Endothelial cell of umbilical vein (primary cell): ENCODE measurements around the gene S100A5. TPM values are rescaled to one million over a fixed set of nuclear protein-coding genes. Genes with fewer than 3 reads are reported as not detected.

Experiments used
- BruUV-seq: library from RNA; stranded (reverse); fragments of 400-500 nt; replicated peaks from 2 replicates; lab custom pipeline; 2021; lab: Mats Ljungman, UMichigan
- CTCF ChIA-PET: fragments of 300-600, 350-600 bp; sonication (Branson Sonifier 250); formaldehyde crosslinking; loops from one replicate; lab custom pipeline; 2021; ENCODE audit warnings: antibody characterized with exemption, inconsistent platforms; lab: Charles Lee
- POLR2A ChIA-PET: fragments of 300-600, 350-600 bp; sonication (Branson Sonifier 250); formaldehyde crosslinking; loops from one replicate; lab custom pipeline; 2021; ENCODE audit warnings: antibody characterized with exemption, inconsistent platforms; lab: Charles Lee
- DNase-seq: peaks from one replicate; pipeline ENCODE4 v3.0.0-alpha.2; 2011; ENCODE audit warnings: low read depth, low spot score
- FAIRE-seq: peaks from 2 replicates; lab custom pipeline; 2011; peaks lifted over from hg19 to GRCh38; lab: Jason Lieb, UNC
- H2AFZ ChIP-seq: 2 replicates; pipeline ENCODE4 v1.6.0; 2012; ENCODE audit warnings: low read depth, low read length, control low read depth, inconsistent platforms
- H3K27ac ChIP-seq: 2 replicates; pipeline ENCODE4 v1.5.1; 2011; ENCODE audit warnings: low read depth, mild to moderate bottlenecking, control low read depth, low read length, moderate library complexity; ENCODE audit not compliant: insufficient read depth
- H3K27me3 ChIP-seq, 2 experiments: 2 replicates each; pipeline versions ENCODE4 v1.6.0 to v1.6.1; 2011; ENCODE audit warnings: low read length in 2 of 2, mixed read lengths in 1 of 2; ENCODE audit not compliant: control insufficient read depth in 2 of 2, insufficient read depth in 2 of 2
- H3K36me3 ChIP-seq, 2 experiments: 2 replicates in 1 of 2; 3 replicates in 1 of 2; pipeline ENCODE4 v1.5.1; 2011; ENCODE audit warnings: low read length in 2 of 2, mild to moderate bottlenecking in 1 of 2, moderate library complexity in 1 of 2; ENCODE audit not compliant: control insufficient read depth in 2 of 2, insufficient read depth in 2 of 2; ENCODE audit errors: extremely low read depth in 1 of 2
- H3K4me1 ChIP-seq: 3 replicates; pipeline ENCODE4 v1.5.1; 2011; ENCODE audit warnings: mild to moderate bottlenecking, low read length; ENCODE audit not compliant: control insufficient read depth, insufficient read depth; ENCODE audit errors: extremely low read depth
- H3K4me2 ChIP-seq: 2 replicates; pipeline ENCODE4 v1.6.1; 2011; ENCODE audit warnings: low read length, control low read depth, mixed read lengths; ENCODE audit not compliant: insufficient read depth
- H3K4me3 ChIP-seq, 3 experiments: fragments of 200-600 bp in 1 of 3; sonication (generic), shearing (Covaris generic) in 1 of 3; replicated peaks in 1 of 3; 2 replicates each; pipeline ENCODE4 v1.5.1; 2011 to 2016; ENCODE audit warnings: control low read depth in 3 of 3, low read length in 3 of 3, mild to moderate bottlenecking in 2 of 3, inconsistent platforms in 1 of 3, low read depth in 1 of 3, moderate library complexity in 1 of 3; ENCODE audit not compliant: insufficient read depth in 1 of 3
- H3K79me2 ChIP-seq: 2 replicates; pipeline ENCODE4 v1.6.0; 2012; ENCODE audit warnings: low read length, inconsistent platforms; ENCODE audit not compliant: control insufficient read depth, insufficient read depth
- H3K9ac ChIP-seq: replicated peaks from 2 replicates; pipeline ENCODE3; 2011; ENCODE audit warnings: low read length, control low read depth; ENCODE audit not compliant: insufficient read depth; ENCODE audit errors: extremely low read depth
- H3K9me1 ChIP-seq: replicated peaks from 3 replicates; pipeline ENCODE4 v1.6.0; 2011; ENCODE audit warnings: mild to moderate bottlenecking, low read length; ENCODE audit not compliant: control insufficient read depth, insufficient read depth; ENCODE audit errors: extremely low read depth
- H3K9me3 ChIP-seq: replicated peaks from 2 replicates; pipeline ENCODE4 v1.5.1; 2012; ENCODE audit warnings: low read length, inconsistent platforms; ENCODE audit not compliant: control insufficient read depth, insufficient read depth
- H4K20me1 ChIP-seq: replicated peaks from 2 replicates; pipeline ENCODE3; 2011; ENCODE audit warnings: mild to moderate bottlenecking, low read length; ENCODE audit not compliant: control insufficient read depth, insufficient read depth; ENCODE audit errors: extremely low read depth
- EZH2 ChIP-seq: IDR thresholded peaks from 2 replicates; pipeline ENCODE4 v1.6.1; 2012; ENCODE audit warnings: borderline replicate concordance, low read depth, mild to moderate bottlenecking, moderate library complexity, low read length, inconsistent platforms; ENCODE audit not compliant: severe bottlenecking
- FOS ChIP-seq: IDR thresholded peaks from 2 replicates; pipeline ENCODE4 v1.6.1; 2011; ENCODE audit warnings: mild to moderate bottlenecking, low read length, moderate library complexity, borderline replicate concordance; ENCODE audit not compliant: insufficient read depth
- GATA2 ChIP-seq: IDR thresholded peaks from 2 replicates; pipeline ENCODE4 v1.7.0; 2011; ENCODE audit warnings: low read depth, mild to moderate bottlenecking, moderate library complexity, mixed read lengths, low read length; ENCODE audit not compliant: insufficient read length, insufficient read depth
- JUN ChIP-seq: IDR thresholded peaks from 2 replicates; pipeline ENCODE4 v1.6.1; 2011; ENCODE audit warnings: borderline replicate concordance, low read depth; ENCODE audit not compliant: insufficient read length, insufficient read depth
- MYC ChIP-seq: IDR thresholded peaks from one replicate; pipeline ENCODE4 v1.6.1; 2011; ENCODE audit warnings: mild to moderate bottlenecking, low read depth, low read length
- POLR2A ChIP-seq: IDR thresholded peaks from 2 replicates; pipeline ENCODE4 v1.6.1; 2012; ENCODE audit warnings: low read depth, mild to moderate bottlenecking, control low read depth, low read length
- POLR2AphosphoS5 ChIP-seq: IDR thresholded peaks from 2 replicates; pipeline ENCODE4 v1.6.1; 2012; ENCODE audit warnings: low read depth, mild to moderate bottlenecking, control low read depth, low read length, moderate library complexity; ENCODE audit not compliant: insufficient read depth
- dilution Hi-C: fragments of 300-500 bp; cut with MboI; formaldehyde crosslinking; loops from one replicate; pipeline ENCODE4 v1.15.0; 2019; ENCODE audit warnings: low sequenced_read_pairs; ENCODE audit not compliant: extremely low pct_ligation_motif_present
- intact Hi-C: fragments of 100-400 bp; cut with micrococcal nuclease; formaldehyde crosslinking; loops from one replicate; pipeline ENCODE4 v1.10.0; 2022
- polyA plus RNA-seq, 4 experiments: library from polyadenylated mRNA; depleted of rRNA in 3 of 4; stranded (reverse) in 3 of 4; unstranded in 1 of 4; fragments of >200 nt; gene quantifications; 2 replicates each; pipeline versions ENCODE4 v1.2.1 to v1.2.3, GENCODE V29; 2011 to 2012; ENCODE audit warnings: missing spikeins in 1 of 4
- total RNA-seq: library from RNA; stranded (reverse); gene quantifications from 2 replicates; pipeline ENCODE4 v1.2.3, GENCODE V29; 2021
- TF ChIP-seq, protein P1 (sequence below), 2 donors: IDR thresholded peaks; 1 replicate in 1 of 2; 2 replicates in 1 of 2; pipeline ENCODE4 v1.5.1; 2011; ENCODE audit warnings: low read length in 2 of 2, mild to moderate bottlenecking in 2 of 2, moderate library complexity in 2 of 2, control low read depth in 1 of 2, inconsistent platforms in 1 of 2, low read depth in 1 of 2; ENCODE audit not compliant: insufficient read depth in 1 of 2; ENCODE audit errors: extremely low read depth in 1 of 2
- TF ChIP-seq, protein P2 (sequence below): IDR thresholded peaks from 2 replicates; pipeline ENCODE4 v1.6.1; 2011; ENCODE audit not compliant: insufficient read depth, insufficient read length

S100A5 gene
- total and polyA plus RNA-seq, 2 donors (not counting 3 experiments of a cell fraction or from before 2014, with no cell fraction given): not detected

DNA sequence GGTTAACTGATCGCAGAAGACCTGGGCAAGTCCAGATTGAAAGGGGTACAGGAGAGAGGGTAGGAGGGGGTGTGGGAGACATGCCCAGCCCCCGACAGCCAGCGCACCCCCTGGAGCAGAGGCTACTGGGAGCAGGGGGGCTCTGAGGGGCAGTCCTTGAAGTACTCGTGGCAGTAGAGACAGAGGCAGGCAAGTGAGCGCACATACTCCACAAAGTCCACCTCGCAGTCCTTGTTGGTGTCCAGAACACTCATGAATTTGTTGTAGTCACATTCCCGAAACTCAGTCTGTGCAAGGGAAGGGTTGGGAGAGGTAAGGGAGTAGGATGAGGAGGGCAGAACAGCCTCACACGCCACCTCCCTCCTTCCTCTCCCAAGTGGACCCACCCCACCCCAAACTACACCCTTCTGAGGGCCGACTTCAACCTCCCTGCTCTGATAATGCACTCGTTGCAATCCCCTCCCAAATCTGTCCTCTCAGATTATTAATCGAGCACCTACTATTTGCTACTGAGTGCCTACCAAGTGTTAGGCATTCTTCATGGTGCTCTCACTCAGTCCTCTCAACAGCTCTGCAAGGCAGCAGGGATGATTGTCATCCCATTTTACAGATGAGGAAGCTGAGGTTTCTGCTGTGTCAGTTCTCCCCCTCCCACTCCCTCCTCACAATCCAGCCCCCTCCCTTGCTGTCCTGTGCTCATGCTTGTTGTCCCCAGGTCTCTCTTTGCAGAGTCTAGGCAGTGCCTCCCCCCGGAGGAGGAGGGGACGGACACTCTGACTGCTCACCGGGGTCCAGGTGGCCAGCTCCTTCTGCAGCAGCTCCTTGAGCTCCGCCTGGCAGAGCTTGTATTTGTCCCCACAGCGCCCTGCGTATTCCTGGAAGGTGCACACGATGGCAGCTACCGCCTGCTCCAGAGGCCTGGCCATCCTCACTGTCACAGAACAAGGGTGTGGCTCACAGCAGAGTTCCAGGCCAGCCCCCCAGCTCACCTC lies 7.1 kb upstream of the S100A5 start:
- BruUV-seq: no TSS peak
- no peaks in the 10 kb centered on the region for H3K27me3 ChIP-seq
- H3K9me3 ChIP-seq: no peaks in the 10 kb centered on the region
- no peak overlapping the region for H3K4me2 ChIP-seq
- TF ChIP-seq EZH2 (no peak), FOS (no peak), POLR2AphosphoS5 (no peak), JUN (no peak), GATA2 (no peak), MYC (no peak), POLR2A (no peak)
- TF ChIP-seq, protein P1, sequence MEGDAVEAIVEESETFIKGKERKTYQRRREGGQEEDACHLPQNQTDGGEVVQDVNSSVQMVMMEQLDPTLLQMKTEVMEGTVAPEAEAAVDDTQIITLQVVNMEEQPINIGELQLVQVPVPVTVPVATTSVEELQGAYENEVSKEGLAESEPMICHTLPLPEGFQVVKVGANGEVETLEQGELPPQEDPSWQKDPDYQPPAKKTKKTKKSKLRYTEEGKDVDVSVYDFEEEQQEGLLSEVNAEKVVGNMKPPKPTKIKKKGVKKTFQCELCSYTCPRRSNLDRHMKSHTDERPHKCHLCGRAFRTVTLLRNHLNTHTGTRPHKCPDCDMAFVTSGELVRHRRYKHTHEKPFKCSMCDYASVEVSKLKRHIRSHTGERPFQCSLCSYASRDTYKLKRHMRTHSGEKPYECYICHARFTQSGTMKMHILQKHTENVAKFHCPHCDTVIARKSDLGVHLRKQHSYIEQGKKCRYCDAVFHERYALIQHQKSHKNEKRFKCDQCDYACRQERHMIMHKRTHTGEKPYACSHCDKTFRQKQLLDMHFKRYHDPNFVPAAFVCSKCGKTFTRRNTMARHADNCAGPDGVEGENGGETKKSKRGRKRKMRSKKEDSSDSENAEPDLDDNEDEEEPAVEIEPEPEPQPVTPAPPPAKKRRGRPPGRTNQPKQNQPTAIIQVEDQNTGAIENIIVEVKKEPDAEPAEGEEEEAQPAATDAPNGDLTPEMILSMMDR (IDR thresholded peaks at IDR 0.05; ENCODE audit: extremely low read depth in 1 of 2, insufficient read depth in 1 of 2, low read depth in 1 of 2, low read length in 2 of 2): no peak
- TF ChIP-seq, protein P2, sequence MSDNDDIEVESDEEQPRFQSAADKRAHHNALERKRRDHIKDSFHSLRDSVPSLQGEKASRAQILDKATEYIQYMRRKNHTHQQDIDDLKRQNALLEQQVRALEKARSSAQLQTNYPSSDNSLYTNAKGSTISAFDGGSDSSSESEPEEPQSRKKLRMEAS: no peak
- DNase-seq (no peak), FAIRE-seq (no peak)
- H3K4me3 ChIP-seq: no peak overlapping the region
- H3K9ac ChIP-seq: no peak overlapping the region
- dilution Hi-C loops: no loop called here
- no peak overlapping the region for H2AFZ ChIP-seq
- no peaks in the 10 kb centered on the region for H3K9me1 ChIP-seq
- no peaks in the 10 kb centered on the region for H3K79me2 ChIP-seq
- intact Hi-C loops: no loop called here
- ChIA-PET CTCF (no interaction called here), POLR2A (no interaction called here)
- H3K4me1 ChIP-seq: peaks cover 21% of the 10 kb centered on the region
- H3K27ac ChIP-seq: no peak overlapping the region
- no peaks in the 10 kb centered on the region for H3K36me3 ChIP-seq
- no peaks in the 10 kb centered on the region for H4K20me1 ChIP-seq
